Astrocyte of the cerebellum (primary cell): Measurements from ENCODE around the gene PTPN14.

ENCODE experiments used
- DNase-seq: peaks from one replicate; pipeline ENCODE4 v3.0.0-alpha.2; 2011; ENCODE audit warnings: low read depth
- H3K4me3 ChIP-seq: 2 replicates; pipeline ENCODE4 v1.5.1; 2011; ENCODE audit warnings: mild to moderate bottlenecking, low read depth, low read length, moderate library complexity
- in situ Hi-C: cut with HindIII; loops from 2 replicates; pipeline ENCODE4 v1.10.0; 2017; ENCODE audit warnings: low sequenced_read_pairs
- TF ChIP-seq, protein P1 (sequence below): IDR thresholded peaks from 2 replicates; pipeline ENCODE4 v1.5.1; 2012; ENCODE audit warnings: low read length, low read depth, moderate library complexity, mild to moderate bottlenecking; ENCODE audit errors: missing control alignments

PTPN14 gene

DNA sequence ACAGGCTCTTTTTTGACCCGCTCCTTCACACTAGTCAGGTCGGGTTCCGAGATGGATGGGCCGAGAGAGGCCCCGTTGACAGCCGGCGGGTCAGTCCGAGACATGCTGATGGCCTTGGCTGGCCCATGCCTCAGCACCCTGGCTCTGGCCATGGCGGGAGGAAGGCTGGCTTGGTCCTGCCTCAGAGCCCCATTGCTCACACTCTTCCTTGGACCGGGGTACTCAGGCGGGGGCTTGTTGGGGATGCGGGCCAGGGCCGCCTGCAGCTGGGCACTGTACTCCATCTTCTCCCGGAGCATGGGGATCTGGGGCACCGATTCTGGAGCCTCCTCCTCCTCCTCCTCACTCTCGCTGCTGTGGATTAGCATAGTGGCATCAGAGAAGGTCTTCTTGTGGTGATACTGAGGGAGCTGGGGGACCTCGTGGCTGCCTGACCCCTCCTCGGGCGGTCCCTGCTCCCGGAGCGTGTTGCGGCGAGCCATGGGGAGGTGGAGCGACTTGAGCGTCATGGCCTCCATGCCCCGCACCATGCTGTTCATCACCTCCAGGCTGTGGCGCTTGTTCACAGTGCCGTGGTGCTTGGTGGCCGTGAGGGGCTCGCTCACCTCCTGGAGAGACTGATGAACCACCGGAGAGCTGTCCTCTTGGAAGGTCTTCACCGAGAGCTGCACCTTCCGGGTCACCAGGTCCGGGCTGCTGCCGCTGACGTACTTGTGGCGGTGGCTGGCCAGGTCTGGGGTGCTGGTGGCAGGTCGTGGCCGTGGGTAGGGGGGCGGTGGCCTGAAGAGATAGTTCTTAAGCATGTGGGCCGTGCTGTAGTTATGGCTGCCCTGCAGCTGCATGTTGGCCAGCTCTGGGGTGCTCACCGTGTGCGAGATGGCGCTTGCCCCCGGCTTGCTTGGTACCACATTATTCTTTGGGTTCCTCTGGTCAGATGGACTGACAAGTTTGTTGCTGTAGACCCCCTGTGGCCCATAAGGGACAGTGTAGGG, 167.7 kb downstream of the PTPN14 start:
- TF ChIP-seq, protein P1, sequence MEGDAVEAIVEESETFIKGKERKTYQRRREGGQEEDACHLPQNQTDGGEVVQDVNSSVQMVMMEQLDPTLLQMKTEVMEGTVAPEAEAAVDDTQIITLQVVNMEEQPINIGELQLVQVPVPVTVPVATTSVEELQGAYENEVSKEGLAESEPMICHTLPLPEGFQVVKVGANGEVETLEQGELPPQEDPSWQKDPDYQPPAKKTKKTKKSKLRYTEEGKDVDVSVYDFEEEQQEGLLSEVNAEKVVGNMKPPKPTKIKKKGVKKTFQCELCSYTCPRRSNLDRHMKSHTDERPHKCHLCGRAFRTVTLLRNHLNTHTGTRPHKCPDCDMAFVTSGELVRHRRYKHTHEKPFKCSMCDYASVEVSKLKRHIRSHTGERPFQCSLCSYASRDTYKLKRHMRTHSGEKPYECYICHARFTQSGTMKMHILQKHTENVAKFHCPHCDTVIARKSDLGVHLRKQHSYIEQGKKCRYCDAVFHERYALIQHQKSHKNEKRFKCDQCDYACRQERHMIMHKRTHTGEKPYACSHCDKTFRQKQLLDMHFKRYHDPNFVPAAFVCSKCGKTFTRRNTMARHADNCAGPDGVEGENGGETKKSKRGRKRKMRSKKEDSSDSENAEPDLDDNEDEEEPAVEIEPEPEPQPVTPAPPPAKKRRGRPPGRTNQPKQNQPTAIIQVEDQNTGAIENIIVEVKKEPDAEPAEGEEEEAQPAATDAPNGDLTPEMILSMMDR: no peak
- in situ Hi-C loops: no loop called here
- DNase-seq: no peak
- H3K4me3 ChIP-seq: no peak overlapping the region

- TF ChIP-seq, protein P1: no peak
- no peak overlapping the region for H3K4me3 ChIP-seq
- DNase-seq: no peak
- in situ Hi-C loops: no loop called here
Observed at GRCh38 chr1:214380986-214381695, 170.3 kb downstream of the PTPN14 start.

GRCh38 chr1:214380396-214380795, 171.0 kb downstream of the PTPN14 start:
- in situ Hi-C loops: no loop called here
- no peak overlapping the region for H3K4me3 ChIP-seq
- DNase-seq: no peak
- TF ChIP-seq, protein P1: no peak

DNA sequence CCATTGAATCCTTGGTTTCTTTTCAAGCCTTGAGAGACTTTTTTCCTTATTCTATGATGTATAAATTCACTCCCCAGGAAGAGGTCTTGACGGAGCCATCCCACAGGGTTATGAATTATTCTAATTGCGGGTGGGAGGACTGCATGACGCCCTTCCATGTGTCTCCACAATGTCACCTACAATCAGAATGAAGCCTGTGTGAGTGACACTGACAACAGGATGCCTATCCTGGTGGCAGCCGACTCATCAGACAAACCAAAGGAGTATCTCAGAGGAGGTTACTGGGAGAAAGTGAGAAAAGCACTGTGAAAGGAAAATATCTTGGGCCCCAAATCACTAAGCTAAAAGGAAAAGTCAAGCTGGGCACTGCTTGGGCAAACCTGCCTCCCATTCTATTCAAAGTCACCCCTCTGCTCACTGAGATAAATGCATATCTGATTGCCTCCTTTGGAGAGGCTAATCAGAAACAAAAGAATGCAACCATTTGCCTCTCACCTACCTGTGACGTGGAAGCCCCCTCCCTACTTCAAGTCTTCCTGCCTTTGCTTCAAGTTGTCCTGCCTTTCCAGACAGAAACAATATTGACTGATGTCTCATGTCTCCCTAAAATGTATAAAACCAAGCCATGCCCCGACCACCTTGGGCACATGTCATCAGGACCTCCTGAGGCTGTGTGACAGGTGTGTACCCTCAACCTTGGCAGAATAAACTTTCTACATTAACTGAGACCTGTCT, 172.0 kb downstream of the PTPN14 start:
- DNase-seq: no peak
- in situ Hi-C loops: no loop called here
- H3K4me3 ChIP-seq: no peak overlapping the region
- TF ChIP-seq, protein P1: no peak

DNA sequence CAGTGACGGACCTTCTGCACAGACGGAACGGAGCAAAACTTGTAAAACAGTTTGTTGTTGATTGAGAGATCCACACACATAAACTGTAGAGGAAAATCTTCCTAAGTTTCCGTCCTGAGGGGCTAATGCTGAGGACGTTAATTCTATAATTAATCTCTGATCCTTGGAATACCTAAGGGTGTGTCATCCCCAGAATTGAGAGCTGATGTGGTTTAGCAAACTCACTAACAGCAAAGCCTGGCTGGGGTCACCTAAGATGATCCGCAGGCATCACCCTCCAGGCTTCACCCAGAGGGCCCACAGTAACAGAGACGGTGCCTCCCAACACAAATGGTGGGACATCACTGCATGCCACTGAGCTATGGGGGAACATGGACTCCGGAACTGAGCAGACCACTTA, 172.9 kb downstream of the PTPN14 start:
- DNase-seq: no peak
- in situ Hi-C loops: no loop called here
- TF ChIP-seq, protein P1: no peak
- no peak overlapping the region for H3K4me3 ChIP-seq

DNA sequence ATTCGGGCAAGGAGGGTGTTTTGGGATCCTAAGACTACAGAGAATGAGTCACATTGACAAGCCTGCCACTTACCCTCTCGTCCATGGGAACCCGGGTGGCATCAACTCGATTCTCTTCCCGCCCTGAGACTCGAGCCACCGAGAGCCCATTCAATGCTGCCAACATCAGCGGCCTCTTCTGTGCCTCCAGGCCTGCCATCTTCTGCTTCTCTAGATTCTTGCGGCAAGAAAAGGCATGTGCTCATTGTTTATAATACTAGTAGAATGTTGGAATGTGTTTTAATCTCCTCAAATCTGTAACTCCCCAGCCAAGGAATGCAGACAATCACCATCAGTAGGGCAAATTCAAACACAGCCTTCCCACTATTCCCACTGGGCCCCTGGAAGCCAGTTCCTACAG, 173.5 kb downstream of the PTPN14 start:
- DNase-seq: no peak
- TF ChIP-seq, protein P1: no peak
- H3K4me3 ChIP-seq: no peak overlapping the region
- in situ Hi-C loops: no loop called here
